HUDEP-2 (cell line): ENCODE data around the gene WDR89.
"Not testable (repeated sequence)": the region's sequence is repeated elsewhere in the genome, so short reads cannot be mapped to it uniquely, and the experiment has no call there.

Experiments
- DNase-seq, 76 experiments: peaks; one replicate each; lab custom pipeline; 2025; ENCODE audit not compliant: unreplicated experiment in 76 of 76; lab: John Stamatoyannopoulos, UW

WDR89 gene

DNA sequence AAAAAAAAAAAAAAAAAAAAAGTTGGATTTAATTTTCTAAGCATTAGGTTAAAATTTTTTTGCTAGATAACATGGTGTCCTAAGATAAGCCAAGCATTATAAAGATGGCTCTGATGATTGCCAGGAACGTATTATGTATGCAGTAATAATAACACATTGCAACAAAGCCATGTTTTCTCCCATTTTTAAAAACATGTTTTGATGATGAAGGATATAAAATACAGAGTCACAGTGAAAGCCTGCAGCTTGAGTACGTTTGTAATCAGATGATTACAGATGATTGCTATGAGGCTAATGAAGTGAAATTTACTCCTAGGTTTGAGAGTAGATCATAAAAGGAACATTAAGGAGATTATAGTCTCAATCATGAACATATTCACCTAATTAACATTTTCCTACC lies 13.3 kb upstream of the WDR89 start:
- no peak for DNase-seq

DNA sequence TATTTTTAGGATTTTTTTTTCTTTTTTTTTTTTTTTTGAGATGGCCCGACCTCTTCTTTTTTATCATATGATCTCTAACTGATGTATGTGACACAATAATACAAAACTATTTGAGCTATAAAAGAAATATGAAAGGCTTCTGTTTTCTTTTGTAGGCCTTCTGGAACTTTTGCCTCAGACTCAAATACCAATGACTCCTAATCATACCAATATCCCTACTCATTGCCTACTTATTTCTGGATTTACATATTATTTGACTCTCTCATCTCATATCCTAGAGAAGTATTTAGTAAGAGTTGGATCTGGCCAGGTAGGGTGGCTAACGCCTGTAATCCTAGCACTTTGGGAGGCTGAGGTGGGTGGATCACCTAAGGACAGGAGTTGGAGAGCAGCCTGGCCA lies 12.7 kb upstream of the WDR89 start:
- DNase-seq: no peak

GRCh38 chr14:63652406-63652805 lies 10.7 kb upstream of the WDR89 start:
- no peak for DNase-seq

DNA sequence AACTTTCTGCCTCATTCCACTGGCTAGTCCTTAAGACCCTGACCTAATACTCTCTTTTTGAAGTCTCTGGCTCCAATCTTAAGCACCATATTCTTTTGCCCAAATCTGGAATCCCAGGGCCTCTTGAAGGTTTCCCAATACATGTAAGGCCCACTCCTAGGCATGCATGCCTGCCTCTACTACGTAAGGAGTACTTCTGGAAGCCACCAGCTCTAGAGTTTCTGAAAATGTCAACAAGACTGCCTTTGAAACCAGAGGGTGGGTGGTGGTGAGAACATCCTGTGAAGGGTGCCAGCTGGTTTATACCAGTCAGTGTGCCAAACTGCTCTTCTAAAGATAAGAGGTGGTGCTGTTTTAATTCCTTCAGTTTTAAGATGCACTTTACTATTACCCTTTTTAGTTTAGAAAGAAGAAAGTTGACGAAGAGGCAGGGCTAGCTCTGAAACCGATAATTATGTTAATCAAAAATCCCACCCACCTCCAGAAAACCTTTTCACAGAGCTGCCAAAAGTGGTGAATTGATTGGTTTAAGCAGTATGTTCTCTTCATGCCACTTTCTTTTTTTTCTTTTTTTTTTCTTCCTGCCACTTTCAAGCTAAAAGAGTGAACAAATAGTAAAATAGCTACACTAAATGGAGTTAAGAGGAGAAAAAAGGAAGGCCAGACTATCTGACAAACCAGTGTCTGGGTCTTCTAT lies 8.7 kb upstream of the WDR89 start:
- DNase-seq: peak in 7 of 76 experiments; percentile 8 to 23 (median 16)

DNA sequence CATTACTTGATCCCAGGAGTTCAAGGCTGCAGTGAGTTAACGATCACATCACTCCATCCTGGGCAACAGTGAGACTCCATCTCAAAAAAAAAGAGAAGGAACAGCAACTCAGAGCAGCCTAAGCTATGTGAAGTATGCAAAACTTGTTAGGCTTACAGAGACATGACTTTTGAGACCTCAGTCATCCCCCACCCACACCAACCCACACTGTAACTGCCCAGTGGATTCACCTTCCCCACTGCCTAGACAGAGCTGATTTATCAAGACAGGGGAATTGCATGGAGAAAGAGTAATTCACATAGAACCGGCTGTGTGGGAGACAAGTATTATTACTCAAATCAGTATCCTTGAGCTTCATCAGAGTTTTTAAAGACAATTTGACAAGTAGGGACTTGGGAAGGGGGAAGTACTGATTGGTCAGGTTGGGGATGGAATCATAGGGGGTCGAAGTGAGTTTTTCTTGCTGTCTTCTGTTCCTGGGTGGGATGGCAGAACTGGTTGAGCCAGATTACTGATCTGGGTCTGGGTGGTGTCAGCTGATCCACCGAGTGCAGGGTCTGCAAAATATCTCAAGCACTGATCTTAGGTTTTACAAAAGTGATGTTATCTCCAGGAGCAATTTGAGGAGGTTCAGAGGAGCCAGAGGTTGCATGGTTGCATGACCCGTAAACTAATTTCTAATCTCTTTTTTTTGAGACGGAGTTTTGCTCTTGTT lies 6.2 kb upstream of the WDR89 start:
- DNase-seq: no peak

GRCh38 chr14:63644741-63645140 lies 3.1 kb upstream of the WDR89 start:
- no peak for DNase-seq

- peak in 1 of 76 experiments; percentile 23 for DNase-seq
Measured at GRCh38 chr14:63642656-63643382, 1.1 kb upstream of the WDR89 start.

GRCh38 chr14:63642229-63642611 lies 549 bp upstream of the WDR89 start:
- peak in 72 of 76 experiments; percentile 29 to 92 (median 73) for DNase-seq

GRCh38 chr14:63638493-63638892 lies 3.2 kb downstream of the WDR89 start:
- DNase-seq: no peak

GRCh38 chr14:63636094-63636635 lies 5.5 kb downstream of the WDR89 start:
- DNase-seq: not testable (repeated sequence)

DNA sequence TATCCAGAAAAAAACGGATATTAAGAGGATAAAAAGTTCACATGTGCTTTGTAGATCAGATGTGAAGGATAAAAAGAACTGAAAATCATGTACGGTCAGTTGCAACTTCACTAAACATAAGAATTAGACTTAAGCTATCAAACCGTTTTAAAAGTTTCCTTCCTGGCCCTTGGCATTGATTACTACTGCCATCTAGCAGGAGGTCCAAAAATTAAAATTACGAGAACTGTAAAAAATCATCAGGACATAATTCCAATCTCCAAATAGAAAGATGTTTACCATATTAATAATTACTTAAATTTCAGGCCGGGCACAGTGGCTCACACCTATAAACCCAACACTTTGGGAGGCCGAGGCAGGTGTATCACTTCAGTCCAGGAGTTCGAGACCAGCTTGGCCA lies 7.9 kb downstream of the WDR89 start:
- DNase-seq: no peak

DNA sequence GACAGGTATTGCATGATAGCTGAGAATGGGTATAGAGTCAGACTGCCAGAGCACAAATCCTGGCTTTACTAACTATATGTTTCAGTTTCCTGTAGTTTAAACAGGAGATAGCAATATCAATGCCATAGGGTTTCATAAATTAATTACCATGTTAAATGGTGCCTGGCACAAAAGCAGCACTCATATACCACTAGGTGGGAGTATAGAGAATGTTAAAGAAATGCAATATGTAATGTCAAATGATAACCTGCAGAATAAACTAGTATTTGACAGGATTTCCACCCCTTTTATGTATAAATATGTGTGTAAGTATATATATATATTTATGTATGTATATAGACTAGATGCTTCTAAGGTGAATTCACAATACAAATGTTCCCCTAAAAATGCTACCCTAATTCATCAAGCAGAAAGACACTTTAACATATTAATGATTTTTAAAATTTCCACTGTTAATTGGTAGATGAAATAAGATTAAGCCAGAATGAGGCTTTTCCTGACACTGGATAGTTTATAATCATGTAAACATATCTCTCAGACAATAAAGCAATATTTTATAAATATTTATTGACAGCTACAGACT lies 8.6 kb downstream of the WDR89 start:
- DNase-seq: peak in 24 of 76 experiments; percentile 1 to 46 (median 14)

DNA sequence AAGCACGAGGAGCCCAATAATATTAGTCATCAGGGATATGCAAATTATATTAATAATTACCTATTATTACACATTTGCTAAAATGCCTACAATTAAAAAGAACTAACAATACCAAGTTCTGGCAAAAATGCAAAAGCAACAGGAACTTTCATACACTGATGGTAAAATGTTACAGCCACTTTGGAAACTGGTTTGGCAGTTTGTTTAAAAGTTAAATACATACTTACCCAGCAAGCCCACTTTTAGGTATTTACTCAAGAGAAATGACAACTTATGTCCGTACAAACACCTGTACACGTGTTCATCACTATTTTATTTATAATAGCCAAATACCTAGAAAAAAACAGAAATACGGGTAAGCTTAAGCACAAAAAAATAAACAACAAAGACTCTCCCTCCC lies 17.0 kb downstream of the WDR89 start:
- DNase-seq: no peak

- DNase-seq: no peak
Measured at GRCh38 chr14:63624203-63624602, 17.5 kb downstream of the WDR89 start.

DNA sequence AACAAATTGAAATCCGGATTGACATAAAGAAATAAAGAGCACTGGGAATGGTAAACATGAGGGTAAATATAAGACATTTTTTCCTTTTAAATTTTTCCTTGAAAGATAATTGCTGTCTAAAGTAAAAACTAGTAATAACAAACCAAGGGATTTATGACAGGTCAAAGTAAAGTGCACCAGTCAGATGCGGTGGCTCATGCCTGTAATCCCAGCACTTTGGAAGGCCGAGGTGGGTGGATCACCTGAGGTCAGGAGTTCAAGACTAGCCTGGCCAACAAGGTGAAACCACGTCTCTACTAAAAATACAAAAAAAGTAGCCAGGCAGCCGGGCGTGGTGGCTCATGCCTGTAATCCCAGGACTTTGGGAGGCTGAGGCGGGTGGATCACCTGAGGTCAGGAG lies 19.7 kb downstream of the WDR89 start:
- DNase-seq: not testable (repeated sequence)

DNA sequence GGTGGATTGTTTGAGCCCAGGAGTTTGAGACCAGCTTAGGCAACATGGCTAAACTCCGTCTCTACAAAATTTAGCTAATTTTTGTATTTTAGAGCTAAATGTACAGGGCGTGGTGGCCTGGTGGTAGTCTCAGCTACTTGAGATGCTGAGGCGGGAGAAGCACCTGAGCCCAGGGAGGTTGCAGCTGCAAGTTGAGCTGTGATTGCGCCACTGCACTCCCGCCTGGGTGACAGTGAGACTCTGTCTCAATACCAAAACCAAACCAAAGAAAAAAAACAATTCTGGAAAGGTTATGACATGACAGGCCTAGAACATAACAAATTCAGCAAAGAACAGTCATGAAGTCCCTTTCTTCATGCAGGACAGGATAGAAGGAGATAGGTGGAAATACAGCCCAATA lies 25.7 kb downstream of the WDR89 start:
- DNase-seq: no peak

GRCh38 chr14:63614679-63615363 lies 26.9 kb downstream of the WDR89 start:
- no peak for DNase-seq

DNA sequence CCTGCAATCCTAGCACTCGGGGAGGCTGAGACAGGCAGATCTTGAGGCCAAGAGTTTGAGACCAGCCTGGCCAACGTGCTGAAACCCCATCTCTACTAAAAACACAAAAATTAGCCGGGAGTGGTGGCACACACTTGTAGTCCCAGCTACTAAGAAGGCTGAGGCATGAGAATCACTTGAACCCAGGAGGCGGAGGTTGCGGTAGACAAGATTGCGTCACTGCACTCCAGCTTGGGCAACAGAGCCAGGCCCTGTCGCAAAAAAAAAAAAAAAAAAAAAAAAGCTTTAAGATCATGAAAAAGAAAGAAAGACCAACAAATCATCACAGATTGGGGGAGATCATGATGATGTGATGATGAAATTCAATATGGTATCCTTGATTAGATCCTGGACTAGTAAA lies 30.6 kb downstream of the WDR89 start:
- no peak for DNase-seq

DNA sequence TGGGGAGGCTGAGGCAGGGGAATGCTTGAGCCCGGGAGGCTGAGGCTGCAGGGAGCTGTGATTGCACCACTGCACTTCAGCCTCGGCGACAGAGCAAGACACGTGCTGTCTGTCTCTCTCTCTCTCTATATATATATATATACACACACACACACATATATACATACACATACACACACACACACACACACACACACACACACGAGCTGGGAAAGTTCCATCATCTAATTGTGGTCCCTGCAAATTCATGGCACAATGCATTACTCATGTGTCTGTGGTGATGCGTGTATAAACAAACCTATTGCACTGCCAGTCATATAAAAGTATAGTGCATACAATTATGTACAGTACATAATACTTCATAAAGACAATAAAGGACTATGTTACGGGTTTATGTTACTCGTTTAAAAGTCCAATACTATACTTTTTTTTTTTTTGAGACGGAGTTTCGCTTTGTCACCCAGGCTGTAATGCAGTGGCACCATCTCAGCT lies 36.6 kb downstream of the WDR89 start:
- DNase-seq: no peak

DNA sequence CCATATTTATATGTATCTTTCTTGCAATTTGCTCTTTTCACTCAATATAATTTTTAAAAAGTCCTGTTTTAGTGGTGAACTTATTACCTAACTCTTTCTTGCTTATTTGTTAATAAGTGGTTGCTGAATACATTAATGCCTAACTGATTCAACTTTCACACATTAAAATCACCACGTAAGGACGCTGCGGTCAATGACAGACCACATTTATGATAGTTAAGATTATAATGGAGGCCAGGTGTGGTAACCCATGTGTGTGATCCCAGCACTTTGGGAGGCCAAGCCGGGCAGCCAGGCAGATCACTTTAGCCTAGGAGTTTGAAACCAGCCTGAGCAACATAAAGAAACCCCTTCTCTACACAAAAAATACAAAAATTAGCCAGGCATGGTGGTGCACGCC lies 37.0 kb downstream of the WDR89 start:
- no peak for DNase-seq
